Neural crest cell (in vitro differentiated cells): ENCODE results near the gene KCNIP1. TPM values are rescaled to one million over a fixed set of nuclear protein-coding genes. Genes with fewer than 3 reads are reported as not detected.

Source experiments
- DNase-seq: peaks from one replicate; pipeline ENCODE4 v3.0.0; 2021; ENCODE audit warnings: low read depth, mixed read lengths, low spot score
- H3K27ac Mint-ChIP-seq: one replicate; pipeline ENCODE4 v1.8.0; 2021; ENCODE audit warnings: mild to moderate bottlenecking, mixed read lengths; ENCODE audit not compliant: unreplicated experiment
- H3K27me3 Mint-ChIP-seq: 2 replicates; pipeline ENCODE4 v1.8.0; 2021; ENCODE audit warnings: low read depth, mild to moderate bottlenecking, mixed read lengths
- H3K36me3 Mint-ChIP-seq: 2 replicates; pipeline ENCODE4 v1.8.0; 2021; ENCODE audit warnings: low read depth, mild to moderate bottlenecking, mixed read lengths
- H3K4me1 Mint-ChIP-seq: 2 replicates; pipeline ENCODE4 v1.8.0; 2021; ENCODE audit warnings: mixed read lengths
- H3K4me3 Mint-ChIP-seq: one replicate; pipeline ENCODE4 v1.8.0; 2021; ENCODE audit warnings: mild to moderate bottlenecking, mixed read lengths
- H3K9me3 Mint-ChIP-seq: 2 replicates; pipeline ENCODE4 v1.8.0; 2021; ENCODE audit warnings: mixed read lengths
- CTCF ChIP-seq: fragments of 200-600 bp; sonication (generic); conservative IDR thresholded peaks from 2 replicates; pipeline ENCODE4 v1.5.0; 2021; ENCODE audit warnings: antibody characterized with exemption, mild to moderate bottlenecking
- total RNA-seq: library from RNA; stranded (reverse); gene quantifications from 2 replicates; pipeline ENCODE4 v1.2.1, GENCODE V29; 2021

Gene KCNIP1
- total RNA-seq, 1 donor from 2014 or later = 0.96 TPM

DNA sequence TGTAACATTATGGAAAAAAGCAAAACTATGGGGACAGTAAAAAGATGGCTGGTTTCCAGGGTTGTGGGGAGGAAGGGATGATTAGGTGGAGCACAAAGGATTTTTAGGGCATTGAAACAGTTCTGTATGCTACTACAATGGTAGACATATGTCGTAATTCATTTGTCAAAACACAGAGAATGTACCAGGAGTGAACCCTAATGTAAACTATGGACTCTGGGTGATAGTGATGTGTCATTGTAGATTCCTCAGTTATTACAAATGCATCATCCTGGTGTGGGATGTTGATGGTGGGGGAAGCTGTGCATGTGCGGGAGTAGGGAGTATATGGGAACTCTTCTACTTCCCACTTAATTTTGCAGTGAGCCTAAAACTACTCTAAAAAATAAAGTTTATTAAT, 144.7 kb downstream of the KCNIP1 start:
- Mint-ChIP-seq H3K4me1 (peaks cover 13% of the 10 kb centered on the region), H3K27ac (no peak overlapping the region), H3K4me3 (no peak overlapping the region), H3K36me3 (no peaks in the 10 kb centered on the region), H3K27me3 (peaks cover 7% of the 10 kb centered on the region), H3K9me3 (peaks cover 2% of the 10 kb centered on the region)
- DNase-seq = no peak
- TF ChIP-seq CTCF = no peak

DNA sequence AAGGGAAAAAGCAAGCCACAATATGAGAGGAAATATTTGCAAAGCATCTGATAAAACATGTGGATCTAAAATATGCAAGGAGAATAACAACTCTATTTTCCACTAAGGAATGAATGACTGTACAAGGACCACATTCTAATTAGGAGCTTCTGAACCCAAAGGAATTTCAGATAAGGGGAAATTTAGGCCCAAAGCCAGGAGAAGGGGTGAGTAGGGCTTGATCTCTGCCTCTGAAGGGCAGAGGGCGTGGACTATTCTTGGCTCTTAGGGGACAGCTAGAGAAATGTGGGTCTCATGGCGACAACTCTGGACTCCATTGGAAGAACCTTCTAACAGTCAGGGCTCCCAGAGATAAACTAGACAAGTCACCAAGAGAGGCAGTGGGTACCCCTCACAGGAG, 147.0 kb downstream of the KCNIP1 start:
- H3K9me3 Mint-ChIP-seq = peaks cover 2% of the 10 kb centered on the region
- DNase-seq = no peak
- no peak for TF ChIP-seq CTCF
- peaks cover 13% of the 10 kb centered on the region for H3K4me1 Mint-ChIP-seq
- no peak overlapping the region for H3K27ac Mint-ChIP-seq
- peaks cover 7% of the 10 kb centered on the region for H3K27me3 Mint-ChIP-seq
- H3K4me3 Mint-ChIP-seq = no peak overlapping the region
- no peaks in the 10 kb centered on the region for H3K36me3 Mint-ChIP-seq

DNA sequence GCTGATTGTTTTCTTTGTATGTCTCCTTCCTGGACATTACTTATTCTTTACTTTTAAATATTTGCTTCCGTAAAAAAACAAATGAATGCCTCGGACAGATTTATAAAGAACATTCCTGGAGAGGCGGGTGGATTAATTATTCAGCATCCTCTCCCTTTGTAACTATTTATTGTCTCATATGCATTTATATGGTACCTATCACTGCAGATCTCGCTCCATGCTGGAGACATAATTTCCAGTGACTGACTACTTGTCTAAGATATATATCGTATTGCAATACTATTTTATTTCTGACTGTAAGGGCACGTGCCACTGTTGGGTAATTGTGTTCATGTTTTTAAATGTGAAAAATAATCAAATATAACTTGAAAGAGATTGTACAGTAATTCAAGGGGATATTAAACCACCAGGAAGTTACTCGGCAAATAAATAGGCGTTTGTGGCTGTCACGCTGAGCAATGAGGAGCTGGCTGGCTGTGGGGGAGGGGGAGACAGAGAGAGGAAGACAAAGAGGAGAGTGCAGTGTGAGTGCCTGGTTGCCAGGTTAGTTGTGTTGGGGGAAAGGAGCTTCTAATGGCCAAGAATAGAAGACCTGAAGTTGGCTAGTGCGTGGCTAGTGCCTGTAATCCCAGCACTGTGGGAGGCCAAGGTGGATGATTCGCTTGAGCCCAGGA, 147.9 kb downstream of the KCNIP1 start:
- Mint-ChIP-seq H3K36me3 (no peaks in the 10 kb centered on the region), H3K27ac (peak overlapping the region; percentile 86), H3K9me3 (peaks cover 2% of the 10 kb centered on the region), H3K27me3 (peaks cover 7% of the 10 kb centered on the region), H3K4me3 (no peak overlapping the region), H3K4me1 (peaks cover 13% of the 10 kb centered on the region)
- TF ChIP-seq CTCF = no peak
- DNase-seq = no peak

GRCh38 chr5:170655476-170655875, 151.7 kb downstream of the KCNIP1 start:
- TF ChIP-seq CTCF = no peak
- no peak overlapping the region for H3K27ac Mint-ChIP-seq
- no peaks in the 10 kb centered on the region for H3K36me3 Mint-ChIP-seq
- no peak overlapping the region for H3K4me3 Mint-ChIP-seq
- H3K27me3 Mint-ChIP-seq = peaks cover 7% of the 10 kb centered on the region
- no peaks in the 10 kb centered on the region for H3K9me3 Mint-ChIP-seq
- peaks cover 8% of the 10 kb centered on the region for H3K4me1 Mint-ChIP-seq
- no peak for DNase-seq

GRCh38 chr5:170655920-170656319, 152.1 kb downstream of the KCNIP1 start:
- Mint-ChIP-seq H3K36me3 (no peaks in the 10 kb centered on the region), H3K4me1 (peaks cover 8% of the 10 kb centered on the region), H3K9me3 (no peaks in the 10 kb centered on the region), H3K4me3 (no peak overlapping the region), H3K27me3 (peaks cover 7% of the 10 kb centered on the region), H3K27ac (no peak overlapping the region)
- DNase-seq = no peak
- TF ChIP-seq CTCF = no peak
